Natural killer cell treated with Interleukin-12 subunit alpha and Interleukin-12 subunit beta and Interleukin-15 and Interleukin-18, amount 100 ng/mL, for 72 hours (primary cell): ENCODE measurements around the gene JAKMIP2. TPM values are rescaled to one million over a fixed set of nuclear protein-coding genes. Genes with fewer than 3 reads are reported as not detected.
"Not testable (repeated sequence)": the region's sequence is repeated elsewhere in the genome, so short reads cannot be mapped to it uniquely, and the experiment has no call there.

Source experiments
- ATAC-seq, 2 donors: fragments of 150-1000 bp; cut with Tn5 transposase in 1 of 2; sonication (Bioruptor Pico), chemical (Tn5 transposase) in 1 of 2; 2 replicates each; pipeline ENCODE4 v1.10.0; 2021
- DNase-seq: peaks from one replicate; pipeline ENCODE4 v3.0.0; 2022; ENCODE audit warnings: low spot score
- H3K27ac Mint-ChIP-seq, 2 donors: 1 replicate in 1 of 2; 2 replicates in 1 of 2; pipeline ENCODE4 v1.8.0; 2022; ENCODE audit warnings: mixed read lengths in 2 of 2, mild to moderate bottlenecking in 1 of 2, moderate library complexity in 1 of 2
- H3K27me3 Mint-ChIP-seq, 2 donors: 1 replicate in 1 of 2; 2 replicates in 1 of 2; pipeline ENCODE4 v1.8.0; 2022; ENCODE audit warnings: mixed read lengths in 2 of 2
- H3K36me3 Mint-ChIP-seq: one replicate; pipeline ENCODE4 v1.8.0; 2022; ENCODE audit warnings: mixed read lengths
- H3K4me1 Mint-ChIP-seq, 2 donors: 1 replicate in 1 of 2; 2 replicates in 1 of 2; pipeline ENCODE4 v1.8.0; 2022; ENCODE audit warnings: low read depth in 2 of 2, mixed read lengths in 2 of 2, mild to moderate bottlenecking in 1 of 2
- H3K4me3 Mint-ChIP-seq: one replicate; pipeline ENCODE4 v1.8.0; 2022; ENCODE audit warnings: mixed read lengths
- H3K9me3 Mint-ChIP-seq: 2 replicates; pipeline ENCODE4 v1.8.0; 2022; ENCODE audit warnings: mixed read lengths
- total RNA-seq, 2 donors: library from RNA; stranded (reverse); gene quantifications; one replicate each; pipeline ENCODE4 v1.2.3, GENCODE V29; 2022

Gene JAKMIP2
- total RNA-seq, 2 donors from 2014 or later: 5.5 to 6.8 TPM

DNA sequence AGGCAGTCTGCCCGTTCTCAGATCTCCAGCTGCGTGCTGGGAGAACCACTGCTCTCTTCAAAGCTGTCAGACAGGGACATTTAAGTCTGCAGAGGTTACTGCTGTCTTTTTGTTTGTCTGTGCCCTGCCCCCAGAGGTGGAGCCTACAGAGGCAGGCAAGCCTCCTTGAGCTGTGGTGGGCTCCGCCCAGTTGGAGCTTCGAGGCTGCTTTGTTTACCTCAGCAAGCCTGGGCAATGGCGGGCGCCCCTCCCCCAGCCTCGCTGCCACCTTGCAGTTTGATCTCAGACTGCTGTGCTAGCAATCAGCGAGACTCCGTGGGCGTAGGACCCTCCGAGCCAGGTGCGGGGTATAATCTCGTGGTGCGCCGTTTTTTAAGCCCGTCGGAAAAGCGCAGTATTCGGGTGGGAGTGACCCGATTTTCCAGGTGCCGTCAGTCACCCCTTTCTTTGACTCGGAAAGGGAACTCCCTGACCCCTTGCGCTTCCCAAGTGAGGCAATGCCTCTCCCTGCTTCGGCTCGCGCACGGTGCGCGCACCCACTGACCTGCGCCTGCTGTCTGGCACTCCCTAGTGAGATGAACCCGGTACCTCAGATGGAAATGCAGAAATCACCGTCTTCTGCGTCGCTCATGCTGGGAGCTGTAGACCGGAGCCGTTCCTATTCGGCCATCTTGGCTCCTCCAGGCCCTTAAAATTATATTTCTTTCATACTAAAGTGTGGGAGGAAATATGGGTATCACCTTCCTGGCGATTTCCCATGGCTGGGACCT is 61.2 kb downstream of the JAKMIP2 start:
- not testable (repeated sequence) for H3K36me3 Mint-ChIP-seq, H3K4me3 Mint-ChIP-seq, H3K27me3 Mint-ChIP-seq, H3K9me3 Mint-ChIP-seq, H3K27ac Mint-ChIP-seq, DNase-seq, H3K4me1 Mint-ChIP-seq, ATAC-seq

DNA sequence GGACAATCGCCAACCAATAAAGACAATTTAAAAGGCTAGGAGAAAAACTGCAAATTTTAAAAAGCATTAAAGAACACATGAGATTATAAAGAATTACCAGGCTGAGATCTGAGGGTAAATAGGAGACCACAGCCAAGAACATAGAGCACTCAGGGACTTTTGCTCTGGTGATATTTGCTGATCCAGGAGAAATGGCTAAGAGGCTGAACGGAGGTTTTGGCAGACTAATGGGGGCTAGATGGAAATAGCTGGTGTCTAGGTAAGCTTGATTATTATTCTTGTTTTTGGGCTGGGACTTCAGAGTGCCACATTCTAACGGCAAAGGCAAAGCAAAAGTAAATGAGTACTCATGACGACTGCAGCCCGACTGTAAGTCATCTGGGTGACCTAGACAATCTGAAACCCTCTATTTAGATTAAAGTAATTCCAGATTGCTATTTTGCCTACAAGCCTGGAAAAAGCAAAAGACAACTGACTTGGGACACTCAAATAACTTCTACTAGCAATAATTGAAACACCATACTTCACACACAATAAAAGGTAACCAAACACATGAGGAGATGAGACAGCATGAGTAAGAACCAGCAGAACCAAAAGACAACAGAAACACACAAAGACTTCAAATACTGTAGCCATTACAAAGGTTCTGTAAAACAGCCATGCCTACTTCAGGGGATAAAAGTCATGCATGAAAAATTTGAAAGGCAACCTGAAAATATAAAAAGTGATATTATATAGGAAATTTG is 68.8 kb downstream of the JAKMIP2 start:
- Mint-ChIP-seq H3K4me1 (peaks cover 20 to 31% of the 10 kb centered on the region in 2 donors), H3K27me3 (no peaks in the 10 kb centered on the region), H3K36me3 (no peaks in the 10 kb centered on the region), H3K4me3 (peak overlapping the region; percentile 74), H3K27ac (peak overlapping the region; percentile 58 to 64), H3K9me3 (no peaks in the 10 kb centered on the region)
- DNase-seq (no peak), ATAC-seq (no peak)

DNA sequence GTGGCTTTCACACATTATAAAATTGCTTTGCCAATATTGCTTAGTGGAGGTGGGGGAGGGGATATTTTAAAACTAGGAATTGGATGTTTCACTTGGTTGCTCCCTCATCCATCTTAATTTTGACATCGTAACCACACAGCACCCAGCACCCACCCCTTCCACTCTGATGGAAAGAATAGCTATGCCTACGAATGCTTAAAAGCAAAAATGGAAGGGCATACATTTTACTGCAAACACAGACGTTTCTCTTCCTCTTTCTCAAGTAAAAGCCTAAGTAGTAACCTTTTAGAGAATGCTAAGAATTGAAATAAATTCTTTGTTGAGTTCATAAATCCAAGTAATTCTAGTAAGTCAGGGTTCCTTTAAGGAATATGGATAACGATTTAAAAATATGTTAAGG is 69.9 kb downstream of the JAKMIP2 start:
- no peak for DNase-seq
- ATAC-seq: no peak
- H3K4me3 Mint-ChIP-seq: peak overlapping the region; percentile 74
- H3K9me3 Mint-ChIP-seq: no peaks in the 10 kb centered on the region
- no peaks in the 10 kb centered on the region for H3K36me3 Mint-ChIP-seq
- H3K27ac Mint-ChIP-seq: peak overlapping the region; percentile 43 to 64
- peaks cover 23 to 31% of the 10 kb centered on the region in 2 donors for H3K4me1 Mint-ChIP-seq
- no peaks in the 10 kb centered on the region for H3K27me3 Mint-ChIP-seq

DNA sequence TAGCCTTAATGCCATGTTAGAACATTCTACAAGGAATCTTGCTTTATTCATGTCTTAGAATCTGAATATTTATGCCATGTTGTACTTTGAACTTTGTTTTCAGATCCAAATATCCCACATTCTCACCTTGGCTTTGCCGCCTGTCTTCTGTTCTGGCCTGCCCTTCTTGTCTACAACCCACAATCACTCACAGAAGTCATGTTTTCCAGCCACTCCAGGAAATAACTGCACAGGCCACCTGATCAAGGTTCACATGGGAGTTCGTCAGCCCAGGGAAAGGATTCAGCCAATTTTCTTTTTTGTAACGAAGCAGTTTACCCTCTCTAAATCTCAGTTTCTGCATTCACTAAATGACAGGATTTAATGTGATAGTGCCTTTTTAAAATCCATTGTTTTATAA is 70.5 kb downstream of the JAKMIP2 start:
- no peaks in the 10 kb centered on the region for H3K27me3 Mint-ChIP-seq
- peak overlapping the region; percentile 33 to 43 for H3K27ac Mint-ChIP-seq
- no peak overlapping the region for H3K4me3 Mint-ChIP-seq
- ATAC-seq (no peak), DNase-seq (no peak)
- no peaks in the 10 kb centered on the region for H3K36me3 Mint-ChIP-seq
- no peaks in the 10 kb centered on the region for H3K9me3 Mint-ChIP-seq
- peaks cover 25 to 31% of the 10 kb centered on the region in 2 donors for H3K4me1 Mint-ChIP-seq

DNA sequence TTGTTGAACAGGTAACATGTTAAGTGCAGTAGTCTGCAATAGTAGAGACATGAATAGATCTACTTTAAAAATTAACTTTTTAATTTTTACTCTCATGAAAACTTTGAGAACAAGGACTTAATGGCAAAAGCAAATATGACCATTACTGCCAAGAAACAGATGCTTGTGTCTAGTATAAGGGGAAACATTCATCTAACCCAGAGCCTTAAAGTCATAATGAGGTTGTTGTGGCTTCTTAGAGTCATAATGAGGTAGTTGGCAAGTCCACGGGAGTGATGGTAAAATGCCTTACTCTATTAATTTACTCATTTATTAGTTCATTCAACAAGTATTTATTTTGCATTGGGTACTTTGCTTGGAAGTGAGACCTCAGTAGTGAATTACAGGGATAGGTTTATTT is 71.5 kb downstream of the JAKMIP2 start:
- Mint-ChIP-seq H3K9me3 (no peaks in the 10 kb centered on the region), H3K4me3 (peak overlapping the region; percentile 26), H3K4me1 (peaks cover 25 to 31% of the 10 kb centered on the region in 2 donors), H3K27ac (peak overlapping the region in 1 of 2 donors; percentile 62), H3K36me3 (no peaks in the 10 kb centered on the region), H3K27me3 (no peaks in the 10 kb centered on the region)
- DNase-seq (no peak), ATAC-seq (no peak)

DNA sequence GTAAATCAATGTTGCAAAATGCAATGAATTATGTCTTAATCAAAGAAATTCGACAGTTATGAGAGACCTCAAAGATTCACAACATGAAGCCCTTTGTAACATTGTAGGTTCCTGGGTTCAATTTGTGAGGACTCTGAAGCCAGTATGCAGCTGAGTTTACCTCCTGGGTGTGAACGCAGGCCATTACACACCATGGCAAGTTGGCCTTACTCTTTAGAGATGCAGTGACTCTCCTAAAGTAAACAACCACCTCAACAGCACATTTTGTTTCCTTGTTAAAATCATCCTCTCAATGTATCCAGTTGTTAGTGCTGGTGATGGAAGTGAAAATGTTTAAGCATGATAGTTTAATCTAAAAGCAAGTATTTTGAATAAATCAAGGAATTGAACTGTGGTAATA is 73.8 kb downstream of the JAKMIP2 start:
- no peak overlapping the region for H3K4me3 Mint-ChIP-seq
- DNase-seq (no peak), ATAC-seq (no peak)
- H3K4me1 Mint-ChIP-seq: peaks cover 22 to 24% of the 10 kb centered on the region in 2 donors
- H3K9me3 Mint-ChIP-seq: no peaks in the 10 kb centered on the region
- peak overlapping the region in 1 of 2 donors; percentile 43 for H3K27ac Mint-ChIP-seq
- H3K36me3 Mint-ChIP-seq: no peaks in the 10 kb centered on the region
- H3K27me3 Mint-ChIP-seq: no peaks in the 10 kb centered on the region

DNA sequence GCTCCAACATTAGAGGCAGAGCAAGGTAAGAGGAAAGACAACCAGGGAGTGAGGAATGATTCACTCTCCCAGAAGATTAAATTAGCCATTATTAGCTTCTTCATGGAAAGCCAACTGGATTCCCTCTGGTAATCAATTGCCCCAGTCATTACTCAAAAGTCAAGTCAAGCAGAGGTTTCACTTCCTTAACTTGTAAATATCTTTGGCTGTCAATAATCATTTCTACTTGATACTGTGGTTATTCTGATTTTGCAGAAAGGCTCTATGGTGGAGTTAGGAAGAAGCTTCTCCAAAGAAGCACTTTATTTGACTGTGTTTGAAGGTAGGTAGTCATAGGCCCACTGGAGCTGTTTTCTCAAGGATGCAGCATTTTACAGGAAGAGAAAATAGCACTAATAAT is 78.0 kb downstream of the JAKMIP2 start:
- H3K4me1 Mint-ChIP-seq: peaks cover 0 to 16% of the 10 kb centered on the region in 2 donors
- ATAC-seq (no peak), DNase-seq (no peak)
- H3K27me3 Mint-ChIP-seq: no peaks in the 10 kb centered on the region
- no peaks in the 10 kb centered on the region for H3K36me3 Mint-ChIP-seq
- no peaks in the 10 kb centered on the region for H3K9me3 Mint-ChIP-seq
- no peak overlapping the region for H3K4me3 Mint-ChIP-seq
- no peak overlapping the region for H3K27ac Mint-ChIP-seq

DNA sequence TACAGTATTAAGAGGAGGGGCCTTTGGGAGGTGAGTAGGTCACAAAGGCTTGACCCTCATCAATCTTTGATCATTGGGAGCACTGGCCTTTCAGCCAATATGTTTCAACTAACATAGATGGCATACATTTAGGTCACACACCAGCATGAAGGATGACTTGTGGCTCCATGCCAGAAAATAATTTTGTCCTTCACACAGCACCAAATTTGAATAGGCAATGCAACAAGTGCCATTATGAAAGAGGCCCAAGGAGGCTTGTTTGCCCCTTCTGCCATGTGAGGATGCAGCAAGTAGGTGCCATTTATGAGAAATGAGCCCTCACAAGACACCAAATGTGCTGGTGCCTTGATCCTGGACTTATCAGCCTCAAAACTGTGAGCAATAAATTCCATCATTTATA is 81.1 kb downstream of the JAKMIP2 start:
- DNase-seq (no peak), ATAC-seq (no peak)
- Mint-ChIP-seq H3K4me1 (peaks cover 0 to 20% of the 10 kb centered on the region in 2 donors), H3K9me3 (peaks cover 11% of the 10 kb centered on the region), H3K27ac (no peak overlapping the region), H3K4me3 (no peak overlapping the region), H3K27me3 (no peaks in the 10 kb centered on the region), H3K36me3 (peaks cover 20% of the 10 kb centered on the region)

DNA sequence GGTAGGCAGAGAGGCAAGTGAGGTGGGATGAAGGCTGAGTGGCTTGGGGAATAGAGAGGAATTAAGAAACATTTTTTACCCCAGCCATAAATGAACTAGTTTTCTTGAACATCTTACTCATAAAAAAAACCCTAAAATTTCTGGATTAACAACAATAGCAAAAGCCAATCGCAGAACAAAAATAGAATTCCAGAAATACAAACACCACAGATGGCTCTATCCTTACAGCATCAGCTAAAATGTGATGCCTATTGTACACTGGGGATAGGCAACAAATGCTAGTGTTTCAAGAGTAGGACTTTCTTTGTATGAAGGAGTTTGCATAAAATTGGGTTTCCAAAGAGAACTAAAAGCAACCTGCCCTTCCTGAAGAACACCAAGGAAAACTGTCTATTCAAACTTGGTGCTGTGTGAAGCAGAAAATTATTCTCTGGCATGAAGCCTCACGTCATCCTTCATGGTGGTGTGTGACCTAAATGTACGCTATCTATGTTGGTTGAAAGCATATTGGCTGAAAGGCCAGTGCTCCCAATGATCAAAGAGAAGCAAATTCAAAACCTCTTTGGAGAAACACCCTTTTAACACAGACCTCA is 82.9 kb downstream of the JAKMIP2 start:
- peaks cover 11% of the 10 kb centered on the region for H3K9me3 Mint-ChIP-seq
- H3K36me3 Mint-ChIP-seq: peaks cover 23% of the 10 kb centered on the region
- no peaks in the 10 kb centered on the region for H3K27me3 Mint-ChIP-seq
- DNase-seq: no peak
- no peak overlapping the region for H3K27ac Mint-ChIP-seq
- peaks cover 6 to 23% of the 10 kb centered on the region in 2 donors for H3K4me1 Mint-ChIP-seq
- no peak overlapping the region for H3K4me3 Mint-ChIP-seq
- ATAC-seq: no peak

DNA sequence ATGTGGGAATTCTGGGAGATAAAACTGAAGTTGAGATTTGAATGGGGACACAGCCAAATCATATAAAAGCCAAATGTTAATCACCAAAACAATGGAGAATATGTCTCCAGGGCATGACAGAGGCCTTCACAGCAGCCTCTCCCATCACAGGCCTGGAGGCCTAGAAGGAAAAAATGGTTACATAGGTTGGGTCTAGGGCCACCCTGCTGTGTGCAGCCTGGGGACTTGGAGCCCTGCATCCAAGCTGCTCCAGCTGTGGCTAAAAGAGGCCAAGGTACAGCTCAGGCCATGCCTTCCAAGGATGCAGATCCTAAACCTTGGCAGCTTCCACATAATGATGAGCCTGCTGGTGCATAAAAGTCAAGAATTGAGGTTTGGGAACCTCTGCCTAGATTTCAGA is 85.1 kb downstream of the JAKMIP2 start:
- no peak overlapping the region for H3K27ac Mint-ChIP-seq
- ATAC-seq (no peak), DNase-seq (no peak)

DNA sequence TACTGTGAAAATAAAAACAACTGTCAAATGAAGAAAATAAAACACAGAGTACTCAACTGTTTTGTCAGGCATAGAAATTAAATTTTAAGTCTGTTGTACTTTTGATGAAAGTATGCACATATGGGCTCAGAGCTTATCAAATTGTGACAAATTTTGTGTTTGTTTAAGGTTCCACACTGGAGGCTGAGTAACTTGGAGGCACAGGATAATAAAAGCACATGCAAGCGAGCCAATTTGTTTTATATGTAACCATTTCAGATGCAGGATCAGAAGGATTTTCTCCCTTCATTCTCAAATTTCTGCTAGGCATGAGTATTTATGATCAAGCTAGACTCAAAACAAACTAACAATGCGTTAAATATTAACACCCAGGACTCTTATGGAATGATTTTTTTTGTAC is 87.8 kb downstream of the JAKMIP2 start:
- ATAC-seq (no peak), DNase-seq (no peak)
- no peak overlapping the region for H3K27ac Mint-ChIP-seq
- no peak overlapping the region for H3K4me3 Mint-ChIP-seq
- peaks cover 16 to 21% of the 10 kb centered on the region in 2 donors for H3K4me1 Mint-ChIP-seq
- H3K36me3 Mint-ChIP-seq: peaks cover 28% of the 10 kb centered on the region
- H3K27me3 Mint-ChIP-seq: no peaks in the 10 kb centered on the region
- peaks cover 11% of the 10 kb centered on the region for H3K9me3 Mint-ChIP-seq

More for the DNA sequence above, 85.1 kb downstream of the JAKMIP2 start:
- H3K4me3 Mint-ChIP-seq: no peak overlapping the region
- no peaks in the 10 kb centered on the region for H3K27me3 Mint-ChIP-seq
- H3K36me3 Mint-ChIP-seq: peaks cover 28% of the 10 kb centered on the region
- H3K9me3 Mint-ChIP-seq: peaks cover 11% of the 10 kb centered on the region
- H3K4me1 Mint-ChIP-seq: peaks cover 16 to 27% of the 10 kb centered on the region in 2 donors

DNA sequence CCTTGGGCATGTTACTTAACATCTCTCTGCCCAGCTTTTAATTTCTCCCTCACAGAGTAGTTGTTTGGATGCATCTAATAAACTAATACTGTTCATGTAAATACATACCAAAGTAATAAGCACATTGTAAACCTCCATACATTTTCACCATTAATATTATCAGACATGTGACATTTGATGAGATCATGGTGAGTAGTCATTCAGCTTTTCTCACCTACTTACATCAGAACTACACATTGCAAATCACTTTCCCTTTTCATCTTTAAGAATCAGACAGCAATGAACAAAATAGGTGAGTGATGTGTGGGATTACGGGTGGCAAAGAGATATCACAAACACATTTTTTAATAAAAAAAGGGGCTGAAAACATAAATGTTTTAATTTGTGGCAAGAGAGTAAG is 89.3 kb downstream of the JAKMIP2 start:
- DNase-seq (no peak), ATAC-seq (peak; percentile 48 to 53)
- peaks cover 16% of the 10 kb centered on the region for H3K36me3 Mint-ChIP-seq
- peaks cover 1% of the 10 kb centered on the region for H3K9me3 Mint-ChIP-seq
- no peak overlapping the region for H3K27ac Mint-ChIP-seq
- H3K4me1 Mint-ChIP-seq: peaks cover 23% of the 10 kb centered on the region in 2 donors
- H3K27me3 Mint-ChIP-seq: no peaks in the 10 kb centered on the region
- no peak overlapping the region for H3K4me3 Mint-ChIP-seq

DNA sequence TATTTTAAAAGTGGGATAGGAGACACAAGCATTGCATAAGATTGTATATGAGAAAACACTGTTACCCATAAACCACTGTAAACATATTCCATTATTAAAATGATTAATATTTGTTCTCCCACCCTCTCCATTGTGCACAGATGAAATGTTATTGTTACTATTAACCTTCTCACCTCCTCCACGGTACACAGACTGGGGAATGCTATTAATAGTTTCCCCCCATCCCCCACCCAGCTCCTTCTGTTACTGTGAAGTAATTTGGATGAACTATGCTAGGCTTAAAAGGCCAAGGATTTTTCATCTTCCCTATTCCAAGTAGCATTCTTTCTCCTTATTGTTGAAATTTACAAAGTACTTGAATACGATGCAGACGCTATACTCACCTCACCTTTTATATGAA is 91.4 kb downstream of the JAKMIP2 start:
- H3K27ac Mint-ChIP-seq: no peak overlapping the region
- ATAC-seq: no peak

DNA sequence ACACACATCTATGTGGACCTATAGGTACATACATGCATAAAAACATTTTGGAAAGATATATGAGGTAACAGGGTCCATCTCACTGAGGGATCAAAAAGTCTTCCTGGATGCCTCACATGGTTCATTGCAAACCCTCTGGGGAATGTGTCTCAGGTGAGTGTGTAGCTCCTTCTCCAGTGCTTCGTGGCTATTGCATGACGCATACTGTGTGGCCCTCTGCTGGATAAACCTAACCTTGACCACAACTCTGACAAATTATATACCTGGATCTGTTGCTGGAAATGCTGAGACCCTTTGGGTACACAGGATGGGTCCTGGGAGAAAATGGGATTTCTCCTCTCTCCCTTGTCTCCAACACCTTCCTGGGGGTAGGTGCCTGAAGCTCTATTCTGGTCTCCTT is 91.9 kb downstream of the JAKMIP2 start:
- H3K9me3 Mint-ChIP-seq: no peaks in the 10 kb centered on the region
- H3K4me3 Mint-ChIP-seq: no peak overlapping the region
- peaks cover 6% of the 10 kb centered on the region for H3K36me3 Mint-ChIP-seq
- ATAC-seq (no peak), DNase-seq (no peak)
- H3K27me3 Mint-ChIP-seq: no peaks in the 10 kb centered on the region
- H3K4me1 Mint-ChIP-seq: peaks cover 16 to 27% of the 10 kb centered on the region in 2 donors
- H3K27ac Mint-ChIP-seq: no peak overlapping the region

More for the DNA sequence above, 91.4 kb downstream of the JAKMIP2 start:
- Mint-ChIP-seq H3K4me3 (no peak overlapping the region), H3K9me3 (no peaks in the 10 kb centered on the region), H3K36me3 (peaks cover 6% of the 10 kb centered on the region), H3K27me3 (no peaks in the 10 kb centered on the region), H3K4me1 (peaks cover 16 to 28% of the 10 kb centered on the region in 2 donors)
- DNase-seq: no peak
